GM04504 (cell line): ENCODE results near the gene PTGER3.

Experiments
- DNase-seq: peaks from one replicate; pipeline ENCODE4 v3.0.0-alpha.2; 2012; ENCODE audit warnings: low read depth

PTGER3 gene

DNA sequence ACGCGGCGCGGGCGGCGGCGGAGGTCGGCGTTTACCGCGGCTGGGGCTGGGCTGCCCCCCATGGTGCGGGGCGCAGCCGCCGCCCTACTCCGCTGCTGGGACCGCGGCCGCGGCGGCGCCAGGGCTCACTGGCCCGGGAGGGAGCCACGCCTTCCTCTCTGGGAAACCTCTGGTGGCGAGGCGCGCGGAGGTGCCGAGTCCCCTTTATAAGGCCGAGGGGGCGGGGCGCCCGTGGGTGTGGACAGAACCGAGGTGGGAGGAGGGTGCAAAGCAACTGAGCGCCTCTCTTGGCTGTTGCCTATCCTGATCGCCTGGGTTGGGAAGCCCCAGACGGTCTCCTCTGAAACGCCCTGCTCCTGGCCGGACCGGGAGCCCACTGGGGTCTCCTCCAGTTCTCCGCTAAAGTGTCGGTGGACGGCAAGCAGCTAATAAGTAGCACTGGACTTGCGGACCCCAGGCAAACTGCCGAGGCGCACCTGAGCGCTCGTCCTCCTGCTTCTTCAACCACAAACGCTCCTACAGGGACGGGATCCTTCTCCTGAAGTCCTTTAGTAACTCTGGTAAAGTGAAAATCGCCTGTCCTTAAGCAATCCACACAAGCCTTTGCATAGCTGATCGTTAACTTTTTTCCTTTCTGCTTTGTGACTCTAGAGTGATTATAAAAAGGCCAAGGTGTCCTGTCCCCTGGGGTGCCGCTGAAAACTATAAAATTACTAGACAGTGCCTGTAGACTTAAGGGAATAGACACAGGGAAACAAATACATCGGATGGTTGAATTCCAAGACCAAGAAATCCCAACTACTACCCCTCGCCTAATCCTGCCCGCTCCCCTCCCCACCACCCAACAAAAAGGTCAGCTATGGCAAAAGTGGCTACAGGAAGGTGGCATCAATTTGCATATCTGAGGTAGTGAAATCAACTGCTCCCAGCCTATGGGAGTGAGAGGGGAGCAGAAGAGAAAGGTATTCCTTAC lies at the start of gene PTGER3:
PTGER3 (minus strand) TSS at position 182 of the 973 bp plus-strand sequence. CDS start 239 bp downstream, outside the sequence.
- DNase-seq: no peak

DNA sequence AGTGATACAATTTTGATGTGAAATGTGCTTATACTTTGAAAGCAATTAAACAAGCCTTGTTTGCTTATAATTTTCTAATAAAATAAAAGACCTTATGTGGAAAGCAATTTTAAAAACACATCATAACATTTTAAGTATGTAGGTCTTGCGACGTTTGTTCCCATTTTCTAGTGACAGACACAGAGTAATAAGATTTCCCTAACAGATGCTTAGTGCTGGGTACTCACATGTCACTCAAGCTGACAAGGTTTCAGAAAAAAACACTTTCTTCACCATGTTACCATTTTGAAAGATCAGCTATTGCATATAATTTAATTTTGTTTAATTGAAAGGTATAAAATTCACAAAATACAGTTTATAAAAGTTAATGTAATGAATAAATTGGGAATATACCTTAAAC lies 47.3 kb upstream of the PTGER3 start:
- no peak for DNase-seq

DNA sequence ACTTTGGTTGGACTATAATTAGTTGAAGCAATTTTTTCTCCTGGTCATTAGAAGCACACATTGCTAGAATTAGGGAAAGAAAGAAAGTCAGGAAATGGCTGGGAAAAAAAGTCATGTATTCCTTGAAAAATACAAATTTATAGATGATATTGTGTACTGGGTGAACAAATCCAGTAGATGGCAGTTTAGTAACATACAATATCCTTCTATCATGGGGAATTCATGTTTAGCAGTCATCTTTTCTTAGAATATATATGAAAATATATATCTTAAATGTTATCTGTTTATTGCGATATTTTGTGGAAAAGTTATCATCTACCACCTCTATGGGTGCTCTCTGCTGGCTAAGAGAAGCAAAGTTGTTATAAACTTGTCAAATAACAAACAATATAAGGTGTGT lies 46.3 kb upstream of the PTGER3 start:
- no peak for DNase-seq

DNA sequence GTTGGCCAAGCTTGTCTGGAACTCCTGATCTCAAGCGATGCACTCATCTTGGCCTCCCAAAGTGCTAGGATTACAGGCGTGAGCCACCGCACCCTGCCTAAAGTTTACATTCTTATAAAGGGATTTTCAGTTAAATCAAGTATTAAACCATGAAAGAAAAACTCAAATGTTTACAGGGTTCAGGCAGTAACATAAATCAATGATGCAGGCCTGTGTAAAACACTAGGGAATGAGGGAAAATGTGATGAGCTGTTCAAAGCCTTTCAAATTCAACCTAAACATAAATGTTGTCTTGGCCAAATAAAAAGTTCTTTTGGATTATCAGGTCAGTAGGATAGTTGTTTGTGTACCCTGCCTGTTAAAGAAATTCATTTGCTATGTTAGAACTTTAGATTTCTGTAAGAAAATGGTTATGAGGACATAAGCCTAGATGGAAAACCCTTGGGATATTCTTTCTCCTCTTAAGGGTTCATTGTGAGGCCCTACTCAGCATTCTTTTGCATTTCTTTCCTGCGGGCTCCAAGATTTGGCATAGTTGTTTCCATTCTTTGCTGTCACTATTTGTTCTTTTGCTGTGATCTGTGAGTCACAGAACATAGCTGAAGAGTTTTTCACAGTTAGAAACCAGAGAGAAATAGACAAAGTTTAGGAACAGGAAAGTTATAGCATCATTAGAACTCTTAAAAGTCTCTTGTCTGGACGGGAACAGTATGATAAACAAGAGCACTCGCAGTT lies 42.1 kb upstream of the PTGER3 start:
- DNase-seq: peak; percentile 52

DNA sequence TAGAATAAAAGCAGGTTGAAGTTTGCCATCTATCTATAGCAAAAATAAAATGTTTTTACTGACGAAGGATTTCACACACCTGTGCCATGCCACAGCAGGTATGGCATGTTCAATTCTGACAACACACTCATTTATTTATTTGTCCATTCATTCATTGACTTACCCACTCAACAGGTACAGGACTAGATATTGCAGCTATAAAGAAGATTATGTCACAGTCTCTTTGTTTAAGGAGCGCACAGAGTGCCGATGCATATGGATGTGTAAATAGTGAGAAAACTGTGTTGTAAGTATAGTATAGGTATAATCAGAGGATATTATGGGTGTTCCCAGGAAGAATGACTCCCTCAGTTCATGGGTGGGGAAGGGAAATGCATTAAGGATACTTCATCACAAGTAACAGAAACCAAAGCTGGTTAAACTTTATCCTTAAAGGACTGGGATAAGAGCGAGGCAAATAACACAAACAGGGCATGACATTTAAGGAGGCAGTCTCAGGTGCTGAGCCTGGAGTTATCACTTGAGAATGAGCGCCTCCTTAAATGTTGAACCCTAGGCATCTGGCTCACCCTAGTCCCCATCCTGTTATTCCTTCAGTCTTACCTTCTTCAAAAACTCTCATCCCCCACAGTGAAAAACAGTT lies 41.1 kb upstream of the PTGER3 start:
- DNase-seq: no peak

DNA sequence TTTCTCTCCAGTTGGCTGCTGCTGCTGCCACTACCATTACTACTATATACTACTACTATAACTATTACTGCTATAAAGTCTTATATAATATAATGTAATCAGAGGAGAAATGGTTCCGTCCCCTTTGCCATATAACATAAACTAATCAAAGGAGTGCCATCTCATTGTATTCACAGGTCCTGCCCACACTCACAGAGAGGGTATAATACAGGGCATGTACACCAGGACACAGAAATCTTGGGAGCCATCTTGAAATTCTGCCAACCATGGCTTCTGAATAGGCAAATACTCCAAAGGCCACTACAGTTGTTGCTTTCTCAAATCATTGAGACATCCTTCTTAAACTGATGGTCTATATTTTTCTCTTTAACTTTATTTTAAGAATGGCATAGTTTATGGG lies 40.1 kb upstream of the PTGER3 start:
- no peak for DNase-seq

DNA sequence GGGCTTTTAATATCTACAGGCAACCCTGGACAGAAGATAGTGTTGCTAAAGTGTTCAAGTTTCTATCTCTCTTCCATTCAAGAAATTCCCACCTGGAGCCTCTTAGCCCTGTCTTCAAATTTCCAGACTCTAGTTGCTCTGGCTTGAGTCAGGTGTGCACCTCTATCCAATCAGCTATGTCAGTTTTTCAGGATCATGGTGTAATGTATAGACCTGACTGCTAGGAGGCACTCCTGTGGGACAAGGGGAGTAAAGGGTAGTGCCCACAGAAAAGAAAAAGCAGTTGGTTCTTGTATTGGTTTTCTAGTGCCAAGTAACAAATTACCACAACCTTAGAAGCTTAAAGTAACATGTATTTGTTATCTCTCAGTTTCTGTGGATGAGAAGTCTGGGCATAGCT lies 39.4 kb upstream of the PTGER3 start:
- no peak for DNase-seq

DNA sequence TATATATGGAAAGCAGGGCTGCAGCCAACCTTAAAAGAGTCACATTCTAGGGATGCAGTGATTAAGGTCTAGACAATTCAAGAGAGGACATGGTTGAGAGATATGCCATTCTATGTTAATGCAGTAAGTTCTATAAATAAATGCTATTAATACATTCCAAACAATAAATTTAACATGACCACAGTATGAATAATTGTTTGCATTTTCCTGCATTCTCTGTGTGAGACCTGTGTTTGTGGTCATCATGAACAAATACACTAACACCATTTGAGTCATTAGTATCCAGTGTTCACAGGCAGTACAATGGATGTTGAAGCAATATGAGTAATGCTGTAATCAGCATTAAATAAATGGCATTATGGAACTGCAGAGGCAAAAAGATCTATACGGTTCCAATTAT lies 38.7 kb upstream of the PTGER3 start:
- no peak for DNase-seq

DNA sequence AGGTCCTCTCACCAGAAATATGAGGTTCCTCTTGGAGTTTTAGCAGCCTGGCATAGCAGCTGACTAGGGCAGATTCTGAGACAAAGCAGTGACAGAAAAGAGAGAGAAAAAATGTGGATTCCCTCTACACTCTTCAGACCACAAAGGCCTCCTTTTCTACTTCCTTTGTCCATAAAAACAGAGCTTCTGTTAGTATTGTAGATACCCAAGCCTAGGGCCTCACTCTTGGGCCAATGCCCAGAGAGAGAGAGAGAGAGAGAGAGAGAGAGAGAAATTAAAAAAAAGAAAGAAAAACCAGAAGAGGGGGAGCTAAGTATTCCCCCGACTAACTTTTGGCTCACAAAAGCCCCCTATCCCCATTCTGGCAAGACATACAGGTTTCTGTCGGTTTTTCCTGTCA lies 35.7 kb upstream of the PTGER3 start:
- DNase-seq: no peak

DNA sequence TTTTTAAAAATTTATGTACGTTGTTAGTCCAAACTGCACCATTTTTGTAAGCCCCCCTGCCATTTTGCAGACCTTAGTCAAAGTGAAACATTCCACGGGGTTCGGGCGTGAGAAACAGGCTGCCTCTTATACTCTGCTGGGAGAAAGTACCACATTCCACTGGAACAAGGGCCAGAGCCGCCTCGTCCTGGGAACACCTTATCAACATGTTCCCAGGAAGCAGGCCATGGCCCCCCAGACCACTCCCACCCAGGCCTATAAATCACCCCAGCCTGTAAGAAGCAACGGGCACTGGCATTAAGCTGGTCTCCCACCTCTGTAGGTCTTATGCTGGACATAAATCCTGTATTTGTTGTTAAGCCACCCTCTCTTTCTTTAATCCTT lies 34.1 kb upstream of the PTGER3 start:
- DNase-seq: no peak

DNA sequence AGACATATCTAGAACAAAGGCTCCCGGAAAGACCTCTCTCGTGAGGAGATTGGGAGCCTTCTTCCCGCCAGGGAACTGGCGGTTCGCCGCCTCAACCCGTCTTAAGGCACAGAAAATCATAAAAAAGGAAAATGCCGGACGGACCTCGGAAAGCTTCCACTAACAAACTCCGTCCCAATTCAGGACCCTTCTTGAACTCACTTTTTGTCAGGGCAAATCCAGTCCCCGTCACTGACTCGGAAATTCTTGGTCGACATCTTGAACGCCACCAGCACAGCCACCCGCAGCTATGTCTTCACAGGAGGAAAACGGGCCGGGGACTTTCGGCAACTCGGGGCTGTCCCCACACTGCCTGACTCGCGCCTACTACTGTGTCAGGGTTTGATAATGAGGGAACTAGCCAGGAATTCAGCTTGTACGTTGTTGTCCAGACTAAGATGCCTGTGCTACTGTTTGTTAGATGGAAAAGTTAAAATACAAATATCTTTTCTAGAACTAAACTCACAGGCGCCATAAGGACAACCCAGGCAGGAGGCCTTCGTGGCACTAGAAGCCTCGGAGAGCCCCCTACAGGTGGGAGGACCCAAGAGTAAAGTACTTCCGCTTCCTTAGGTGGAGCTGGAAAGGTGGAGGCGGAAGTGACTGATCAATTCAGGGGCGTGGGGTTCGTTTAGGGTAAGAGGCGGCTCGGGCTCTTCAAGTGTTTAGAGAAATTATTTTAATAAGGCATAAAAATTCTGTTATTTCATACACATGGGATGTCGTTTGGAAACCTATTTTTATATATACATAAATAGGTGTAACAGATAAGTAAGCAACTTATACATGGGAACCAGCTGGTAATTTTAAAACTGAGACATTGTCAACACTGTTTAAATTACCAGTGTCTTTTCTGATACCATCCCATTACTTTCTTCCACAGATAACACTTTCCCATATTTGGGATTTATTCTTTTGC lies 33.4 kb upstream of the PTGER3 start, which contains the start of gene ZRANB2:
ZRANB2 (minus strand) TSS at position 297 of the 958 bp plus-strand sequence; CDS start at position 257, 40 bp downstream.
- peak; percentile 89 for DNase-seq

DNA sequence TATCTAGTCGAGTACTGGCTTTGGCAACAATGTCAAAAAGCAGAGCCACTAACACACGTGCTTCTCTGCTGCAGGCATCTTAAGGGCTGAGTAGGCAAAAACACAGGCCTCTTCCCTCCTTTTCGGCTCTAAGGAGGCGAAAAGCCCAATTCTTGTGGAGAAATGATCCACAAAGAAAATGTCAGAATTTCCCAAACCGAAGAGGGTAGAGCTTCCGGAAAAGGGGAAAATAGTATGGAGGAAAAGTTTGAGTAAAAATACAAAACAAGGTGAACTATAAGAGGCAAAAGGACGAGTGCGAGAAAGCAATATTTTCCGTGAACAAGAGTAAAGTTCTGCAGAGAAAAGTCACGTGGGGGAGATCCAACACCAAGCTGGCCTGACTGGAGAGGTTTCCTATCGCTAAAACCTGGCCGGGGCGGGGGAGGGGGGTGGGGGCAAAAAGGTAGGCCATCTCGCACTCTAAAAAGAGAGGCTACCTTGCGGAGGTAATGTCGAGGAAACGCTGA lies 32.7 kb upstream of the PTGER3 start:
- DNase-seq: no peak

DNA sequence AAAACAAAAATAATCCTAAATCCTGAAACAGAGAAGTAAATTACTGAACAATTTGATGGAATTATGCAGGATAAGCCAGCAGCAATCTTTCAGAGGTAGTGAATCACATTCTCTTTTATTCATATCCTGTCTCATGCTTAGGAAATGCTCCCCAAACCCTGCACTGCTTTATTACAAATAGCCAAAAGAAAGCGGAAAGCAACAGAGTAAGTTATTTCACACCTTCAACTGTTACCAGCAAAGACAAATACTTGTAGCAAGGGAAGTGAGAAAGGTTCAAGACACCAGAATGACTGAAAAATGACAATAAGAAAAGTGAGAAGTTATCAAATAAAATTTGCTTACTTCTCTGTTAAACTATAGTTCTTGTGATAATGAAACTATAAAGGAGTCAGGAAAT lies 27.1 kb upstream of the PTGER3 start:
- no peak for DNase-seq

DNA sequence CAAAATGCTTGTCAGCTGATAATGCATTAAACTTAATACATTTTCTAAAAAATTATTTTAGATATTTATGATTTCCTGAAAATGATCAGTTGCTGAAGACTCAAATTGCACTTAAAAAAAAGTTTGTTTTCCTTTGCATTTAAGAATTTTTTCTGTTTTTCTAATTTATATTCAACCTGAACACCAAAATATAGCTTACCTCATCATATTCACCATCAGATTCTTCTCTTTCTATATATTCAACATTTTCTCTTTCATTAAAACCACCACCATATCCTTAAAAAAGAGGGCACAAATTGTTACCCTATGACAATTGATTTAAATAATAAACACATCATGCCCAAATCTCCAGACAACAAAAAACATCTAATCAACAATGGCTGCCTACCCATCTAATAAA lies 24.7 kb upstream of the PTGER3 start:
- no peak for DNase-seq

DNA sequence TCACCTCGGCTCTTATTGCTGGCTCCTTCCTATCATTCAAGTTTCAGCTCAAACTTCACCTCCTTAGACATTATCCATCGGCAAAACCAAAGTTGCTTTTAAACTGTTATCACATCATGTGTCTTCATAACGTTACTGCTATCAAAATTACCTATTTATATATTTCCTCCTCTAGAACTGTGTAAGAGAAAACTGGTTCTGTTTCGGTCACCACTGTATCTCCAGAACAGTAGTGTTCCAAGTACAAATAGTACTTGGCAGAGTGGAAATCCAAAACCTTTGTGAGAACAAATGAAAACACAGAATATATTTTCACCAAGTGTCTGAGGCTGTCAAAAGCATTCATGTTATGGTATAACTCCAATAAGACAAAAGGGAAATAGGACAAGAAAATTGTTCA lies 24.1 kb upstream of the PTGER3 start:
- no peak for DNase-seq

DNA sequence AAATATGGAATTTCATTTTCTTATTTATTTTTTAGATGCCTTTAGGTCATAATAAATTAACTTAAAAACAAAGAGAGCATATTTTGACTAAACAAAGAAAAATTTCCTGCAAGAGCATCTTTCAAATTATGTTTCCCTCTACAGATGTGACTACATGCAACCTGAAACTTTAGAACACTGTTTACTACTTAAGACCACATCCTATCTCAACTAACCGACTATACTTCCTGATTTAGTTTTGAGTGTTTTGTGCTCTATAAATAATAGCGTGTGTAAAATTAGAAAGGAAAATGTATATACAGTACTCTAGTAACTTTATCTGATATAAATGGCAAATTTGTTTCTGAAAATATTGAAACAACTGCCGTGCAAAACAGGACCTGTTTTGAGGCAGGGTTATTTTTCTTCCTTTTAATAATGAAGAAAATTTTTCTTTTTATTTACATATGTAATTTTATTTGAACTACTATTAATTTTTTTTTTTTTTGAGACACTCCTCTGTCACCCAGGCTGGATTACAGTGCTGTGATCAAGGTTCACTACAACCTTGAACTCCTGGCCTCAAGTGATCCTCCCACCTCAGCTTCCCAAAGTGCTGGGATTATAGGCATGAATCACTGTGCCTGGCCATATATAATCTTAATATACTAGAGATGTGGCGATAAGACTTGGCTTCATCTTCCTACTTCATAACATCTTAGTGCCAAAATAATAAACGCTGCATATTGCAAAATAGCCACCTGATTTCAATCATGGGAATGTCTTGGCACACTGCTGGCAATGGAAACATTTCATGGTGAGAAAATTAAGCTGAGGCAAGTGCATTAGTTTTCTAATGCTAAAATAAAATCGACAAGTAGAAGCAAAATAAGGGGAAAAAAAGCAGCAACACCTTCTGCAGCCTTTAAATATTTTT lies 21.0 kb upstream of the PTGER3 start:
- DNase-seq: no peak

DNA sequence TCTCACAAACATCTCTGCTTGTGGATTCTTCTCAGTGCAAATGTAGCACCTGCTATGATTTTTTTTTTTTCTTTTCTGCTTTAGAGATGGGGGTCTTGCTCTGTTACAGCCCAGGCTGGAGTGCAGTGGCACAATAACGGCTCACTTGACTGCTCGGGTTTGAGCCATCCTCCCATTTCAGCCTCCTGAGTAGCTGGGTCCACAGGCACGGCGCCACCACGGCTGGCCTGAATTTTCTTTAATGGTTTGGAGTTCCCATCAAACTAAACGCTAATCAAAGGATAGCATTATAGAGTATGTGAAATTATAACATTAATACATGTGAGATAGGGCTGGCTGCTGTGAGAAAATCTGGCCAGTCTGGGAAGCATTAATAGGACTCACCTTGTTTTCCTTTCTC lies 7.2 kb upstream of the PTGER3 start:
- no peak for DNase-seq

DNA sequence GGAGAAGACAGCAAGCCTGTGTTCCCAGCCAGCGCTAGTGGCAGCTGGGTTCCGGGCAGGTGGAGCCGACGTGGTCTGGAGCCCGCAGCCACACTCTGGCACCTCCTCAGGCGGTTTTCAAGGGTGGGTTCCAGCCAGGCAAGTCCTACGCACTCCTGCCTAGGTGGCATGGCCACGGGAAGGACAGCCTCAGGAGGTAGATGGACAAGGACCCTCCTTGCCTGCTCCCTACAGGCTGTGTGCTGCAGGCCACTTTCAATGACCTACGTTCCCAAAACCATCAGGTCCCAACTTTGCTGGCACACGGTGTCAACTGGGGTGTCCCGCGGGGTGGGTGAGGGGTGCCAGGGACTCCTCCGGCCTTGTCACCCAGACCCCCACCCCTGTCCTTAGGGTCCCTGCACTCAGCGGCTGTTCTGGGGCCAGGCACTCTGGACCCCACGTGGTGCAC lies 6.7 kb upstream of the PTGER3 start:
- no peak for DNase-seq

DNA sequence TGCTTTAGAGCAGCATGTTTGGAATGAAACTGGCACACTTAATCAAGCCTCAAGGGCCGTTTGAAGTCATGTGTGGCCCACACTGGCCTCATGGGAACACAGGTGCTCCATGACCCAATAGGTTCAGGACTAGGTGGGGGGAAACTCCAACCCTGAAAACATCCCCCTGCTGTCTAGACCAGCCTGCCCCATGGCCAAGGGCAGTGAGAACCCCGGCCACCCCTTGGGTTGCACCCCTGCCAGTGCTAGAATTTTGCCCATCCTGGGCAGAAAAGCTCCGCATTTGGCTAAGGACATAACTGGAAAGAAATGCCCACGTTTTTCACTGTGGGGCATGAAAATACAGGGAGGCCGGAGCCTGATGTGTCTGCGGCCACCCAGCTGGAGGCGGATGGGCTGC lies 6.1 kb upstream of the PTGER3 start:
- no peak for DNase-seq

DNA sequence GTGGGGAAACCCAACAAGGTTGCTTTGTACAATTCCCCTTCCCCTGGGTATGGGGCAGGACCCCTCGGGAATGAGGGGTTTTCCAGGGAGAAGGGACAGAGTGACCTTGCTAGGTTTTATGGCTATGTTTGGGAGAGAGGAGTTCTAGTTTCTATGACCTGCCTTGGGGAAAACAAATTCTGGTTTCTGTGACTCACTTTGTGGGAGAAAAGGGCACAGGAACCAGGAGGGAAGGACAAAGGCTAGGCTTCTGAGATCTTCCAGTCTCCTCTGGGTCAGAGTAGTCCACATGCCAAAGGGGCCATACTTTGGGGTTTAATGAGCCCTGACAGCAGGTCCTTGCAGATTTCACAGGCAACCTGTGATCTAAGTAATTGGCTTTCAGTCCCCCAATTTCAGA lies 5.5 kb upstream of the PTGER3 start:
- DNase-seq: no peak
